Measurements from ENCODE around the gene UCHL3.

GRCh38 chr13:75617230-75617629, 67.6 kb downstream of the UCHL3 start:
- no peak for TF ChIP-seq CTCF (IDR thresholded peaks at IDR 0.05; ENCODE audit: low read length)
- TF ChIP-seq EZH2 (IDR thresholded peaks at IDR 0.05; ENCODE audit: borderline replicate concordance, low read length) = no peak
